Measurements from ENCODE around the gene CTTN. TPM values are rescaled to one million over a fixed set of nuclear protein-coding genes. Genes with fewer than 3 reads are reported as not detected.

CTTN gene
- polyA plus RNA-seq, 3 donors from 2014 or later, result 0.53 to 0.67 TPM; not detected in 1

DNA sequence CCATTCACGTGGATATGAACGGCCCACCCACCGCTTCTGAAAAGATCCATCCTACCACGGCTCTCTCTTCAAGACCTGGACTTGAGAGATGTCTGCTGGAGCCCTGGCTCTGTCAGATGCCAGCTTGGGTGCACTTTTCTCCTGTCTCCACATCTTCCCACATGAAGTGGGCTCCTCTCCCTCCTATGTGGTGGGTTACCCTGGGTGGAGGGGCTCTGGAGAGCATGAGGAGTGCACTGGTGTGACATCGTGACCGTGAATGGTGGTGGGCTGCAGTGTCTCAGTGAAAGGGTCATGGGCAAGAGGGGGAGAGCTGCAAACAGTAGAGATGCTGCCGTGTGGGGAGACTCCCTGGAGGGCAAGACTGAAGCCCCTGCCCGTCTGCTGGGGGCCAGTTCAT is 76.4 kb downstream of the CTTN start:
- H3K4me3 Mint-ChIP-seq, result no peak overlapping the region
- no peaks in the 10 kb centered on the region for H3K36me3 Mint-ChIP-seq

DNA sequence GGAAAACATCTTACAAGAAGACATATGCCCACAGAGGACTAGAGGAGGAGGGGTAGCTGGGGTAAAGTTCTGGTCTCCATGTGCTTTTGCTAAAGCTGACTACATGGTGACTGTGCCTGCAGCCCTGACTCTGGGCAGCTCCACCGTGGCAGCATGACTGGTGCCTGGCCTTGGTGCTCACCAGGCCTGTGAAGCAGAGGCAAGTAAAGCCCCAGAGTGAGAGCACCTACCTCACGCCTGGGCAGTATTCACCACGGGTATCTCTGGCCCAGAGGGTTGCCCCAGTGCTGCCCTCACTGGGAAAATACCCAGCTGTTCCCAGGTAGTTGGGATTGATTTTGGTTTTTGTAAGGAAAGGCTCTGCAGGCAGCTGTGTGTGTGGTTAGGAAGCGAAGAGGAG is 78.3 kb downstream of the CTTN start:
- DNase-seq, result no peak
- Mint-ChIP-seq H3K36me3 (no peaks in the 10 kb centered on the region), H3K9me3 (no peaks in the 10 kb centered on the region), H3K4me3 (no peak overlapping the region), H3K4me1 (no peaks in the 10 kb centered on the region), H3K27me3 (ENCODE audit: low read depth in 3 of 3) (peaks cover 0 to 3% (median 2%) of the 10 kb centered on the region in 3 donors), H3K27ac (no peak overlapping the region)

More for the DNA sequence above, 76.4 kb downstream of the CTTN start:
- no peaks in the 10 kb centered on the region for H3K4me1 Mint-ChIP-seq
- no peak for DNase-seq
- H3K27me3 Mint-ChIP-seq (ENCODE audit: low read depth in 3 of 3), result peaks cover 2 to 7% (median 5%) of the 10 kb centered on the region in 3 donors
- no peak overlapping the region for H3K27ac Mint-ChIP-seq
- H3K9me3 Mint-ChIP-seq, result no peaks in the 10 kb centered on the region

DNA sequence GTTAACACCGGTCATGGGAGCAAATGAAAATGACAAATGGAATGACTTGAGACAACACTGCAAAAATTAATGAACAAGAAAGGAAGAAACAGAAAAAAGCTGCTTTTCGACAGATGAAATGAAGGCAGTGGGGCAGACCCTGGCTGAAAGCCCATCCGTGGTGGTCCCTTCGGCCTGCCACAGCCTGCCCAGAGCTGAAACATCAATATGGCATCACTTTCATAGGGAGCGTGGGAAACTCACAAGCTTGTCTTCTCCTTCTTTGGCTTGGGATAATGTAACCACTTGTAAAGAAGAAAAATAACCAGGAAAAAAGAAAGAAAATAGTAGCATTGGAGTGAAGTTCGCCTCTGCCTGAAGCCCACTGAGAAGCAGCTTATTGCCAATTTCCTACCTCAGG is 78.8 kb downstream of the CTTN start:
- Mint-ChIP-seq H3K36me3 (no peaks in the 10 kb centered on the region), H3K4me1 (no peaks in the 10 kb centered on the region), H3K4me3 (no peak overlapping the region), H3K27ac (no peak overlapping the region), H3K27me3 (ENCODE audit: low read depth in 3 of 3) (peaks cover 0 to 3% (median 0%) of the 10 kb centered on the region in 3 donors), H3K9me3 (no peaks in the 10 kb centered on the region)
- no peak for DNase-seq

DNA sequence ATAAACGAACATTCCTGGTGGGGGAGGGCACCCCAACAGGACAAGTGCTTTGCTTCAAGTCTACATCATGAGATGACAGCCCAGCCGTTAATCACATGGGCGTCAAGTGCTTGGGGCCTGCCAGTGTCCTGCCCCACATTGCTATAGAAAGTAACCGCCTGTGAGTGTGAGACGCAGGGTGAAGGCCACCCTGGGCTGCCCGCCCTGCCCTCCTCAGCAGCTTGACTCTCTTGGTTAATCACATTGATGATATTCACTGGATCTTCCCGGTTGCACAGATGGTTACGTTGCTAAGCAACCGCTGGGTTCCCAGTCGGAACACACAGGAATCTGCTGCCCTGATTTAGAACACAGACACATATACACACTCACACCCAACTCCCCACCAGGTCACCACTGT is 79.3 kb downstream of the CTTN start:
- no peak for DNase-seq
- peaks cover 0 to 3% (median 0%) of the 10 kb centered on the region in 3 donors for H3K27me3 Mint-ChIP-seq (ENCODE audit: low read depth in 3 of 3)
- H3K4me1 Mint-ChIP-seq, result no peaks in the 10 kb centered on the region
- H3K27ac Mint-ChIP-seq, result no peak overlapping the region
- no peak overlapping the region for H3K4me3 Mint-ChIP-seq
- H3K9me3 Mint-ChIP-seq, result no peaks in the 10 kb centered on the region
- H3K36me3 Mint-ChIP-seq, result no peaks in the 10 kb centered on the region

DNA sequence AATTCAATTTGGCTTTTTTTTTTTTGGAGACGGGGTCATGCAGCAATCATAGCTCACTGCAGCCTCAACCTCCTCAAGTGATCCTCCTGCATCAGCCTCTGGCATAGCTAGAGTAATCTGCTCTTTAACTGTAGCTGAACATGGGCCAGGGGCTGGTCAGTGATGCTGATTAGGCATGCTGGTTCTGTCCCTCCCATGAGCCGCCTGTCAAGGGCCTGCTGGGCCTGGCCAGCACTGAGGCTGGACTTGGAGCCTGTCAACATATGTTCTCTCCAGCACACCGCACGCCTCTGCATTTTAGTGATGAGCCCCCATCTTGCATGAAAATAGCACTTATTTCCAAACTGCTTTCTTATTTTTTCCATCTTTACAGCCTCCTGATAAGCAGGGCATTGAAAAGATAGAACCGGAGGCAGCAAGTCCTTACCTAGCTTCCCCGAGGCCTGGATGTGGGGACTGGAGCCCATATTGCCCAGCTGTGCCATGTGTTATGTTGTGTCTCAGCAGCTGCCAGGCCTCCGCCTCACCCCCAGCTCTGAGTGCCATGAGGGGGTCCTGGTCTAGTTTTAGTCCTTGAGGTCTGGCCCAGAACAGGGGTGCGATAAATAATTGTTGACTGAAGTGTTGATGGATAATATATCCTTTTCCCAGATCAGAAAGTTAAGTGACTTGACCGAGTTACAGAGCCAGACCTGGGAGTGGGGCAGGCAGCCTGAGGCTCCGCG is 80.0 kb downstream of the CTTN start:
- H3K4me3 Mint-ChIP-seq, result no peak overlapping the region
- H3K27ac Mint-ChIP-seq, result no peak overlapping the region

DNA sequence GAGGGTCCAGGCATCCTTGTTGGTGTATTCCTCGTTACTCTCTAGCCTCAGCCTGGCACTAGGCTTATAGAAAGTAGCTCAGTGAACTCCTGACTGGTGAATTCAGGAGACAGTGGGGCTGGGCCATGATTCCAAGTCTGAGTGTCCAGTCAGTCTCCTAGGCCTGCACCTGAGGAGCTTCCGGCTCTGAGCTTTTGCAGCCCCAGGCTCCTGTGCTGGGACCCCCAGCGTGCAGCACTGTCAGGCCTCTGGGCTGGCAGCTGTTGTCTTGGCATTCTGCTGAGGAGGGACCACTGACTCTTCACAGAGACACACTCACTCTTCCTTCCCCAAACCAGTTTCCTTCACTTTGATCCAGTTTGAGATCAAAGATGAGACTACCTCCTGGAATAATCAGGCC is 82.4 kb downstream of the CTTN start:
- no peak for DNase-seq
- H3K9me3 Mint-ChIP-seq, result no peaks in the 10 kb centered on the region
- H3K27ac Mint-ChIP-seq, result no peak overlapping the region
- H3K4me1 Mint-ChIP-seq, result no peaks in the 10 kb centered on the region
- H3K36me3 Mint-ChIP-seq, result no peaks in the 10 kb centered on the region
- H3K27me3 Mint-ChIP-seq (ENCODE audit: low read depth in 3 of 3), result no peaks in the 10 kb centered on the region
- no peak overlapping the region for H3K4me3 Mint-ChIP-seq

More for the DNA sequence above, 80.0 kb downstream of the CTTN start:
- H3K4me1 Mint-ChIP-seq, result no peaks in the 10 kb centered on the region
- H3K27me3 Mint-ChIP-seq (ENCODE audit: low read depth in 3 of 3), result no peaks in the 10 kb centered on the region
- H3K9me3 Mint-ChIP-seq, result no peaks in the 10 kb centered on the region
- DNase-seq, result no peak
- H3K36me3 Mint-ChIP-seq, result no peaks in the 10 kb centered on the region

DNA sequence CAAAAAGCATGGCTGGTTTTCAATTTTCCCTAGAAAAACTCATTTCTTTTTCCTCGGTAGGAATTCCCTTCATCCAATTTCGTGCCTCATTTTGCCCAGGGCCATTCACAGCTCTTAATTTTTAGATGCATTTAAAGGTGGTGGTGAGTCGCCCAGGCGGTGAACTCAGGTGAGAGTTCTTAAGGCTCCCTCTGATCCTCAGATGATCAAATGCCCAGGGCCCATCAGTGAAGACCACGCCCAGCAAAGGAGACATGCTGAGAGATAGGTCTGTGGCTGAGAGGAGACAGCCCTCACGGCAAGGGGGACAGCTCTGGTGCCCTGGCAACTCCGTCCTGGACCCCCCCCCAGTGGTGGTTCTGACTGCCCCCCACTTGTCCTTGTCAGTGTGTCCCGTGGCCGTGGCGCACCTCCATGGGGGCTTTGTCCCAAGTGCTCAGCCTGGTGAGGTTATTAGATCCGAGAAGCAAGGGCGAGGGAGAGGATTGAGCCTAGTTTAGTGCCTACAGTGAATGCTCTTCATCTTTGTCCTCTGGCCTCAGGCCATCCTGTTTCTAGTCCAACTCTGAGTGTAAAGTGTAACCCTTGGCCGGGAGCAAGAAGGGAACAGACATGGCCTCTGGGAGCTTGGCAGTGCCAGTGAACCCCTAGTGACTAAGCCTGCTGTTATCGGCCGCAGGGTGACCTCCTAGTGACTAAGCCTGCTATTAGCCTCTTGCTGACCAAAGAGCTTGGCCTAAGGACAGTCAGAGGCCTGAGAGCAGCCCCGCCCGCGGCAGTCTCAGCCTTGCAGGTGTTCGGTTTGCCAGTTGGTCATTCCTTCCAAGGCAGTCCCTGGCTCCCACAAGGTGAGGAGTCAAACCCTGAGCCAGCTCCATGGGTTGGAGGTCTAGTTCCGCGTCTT is 83.5 kb downstream of the CTTN start:
- DNase-seq, result no peak
- H3K9me3 Mint-ChIP-seq, result no peaks in the 10 kb centered on the region
- H3K27ac Mint-ChIP-seq, result no peak overlapping the region
- H3K36me3 Mint-ChIP-seq, result no peaks in the 10 kb centered on the region
- H3K4me1 Mint-ChIP-seq, result no peaks in the 10 kb centered on the region
- no peak overlapping the region for H3K4me3 Mint-ChIP-seq
- no peaks in the 10 kb centered on the region for H3K27me3 Mint-ChIP-seq (ENCODE audit: low read depth in 3 of 3)

DNA sequence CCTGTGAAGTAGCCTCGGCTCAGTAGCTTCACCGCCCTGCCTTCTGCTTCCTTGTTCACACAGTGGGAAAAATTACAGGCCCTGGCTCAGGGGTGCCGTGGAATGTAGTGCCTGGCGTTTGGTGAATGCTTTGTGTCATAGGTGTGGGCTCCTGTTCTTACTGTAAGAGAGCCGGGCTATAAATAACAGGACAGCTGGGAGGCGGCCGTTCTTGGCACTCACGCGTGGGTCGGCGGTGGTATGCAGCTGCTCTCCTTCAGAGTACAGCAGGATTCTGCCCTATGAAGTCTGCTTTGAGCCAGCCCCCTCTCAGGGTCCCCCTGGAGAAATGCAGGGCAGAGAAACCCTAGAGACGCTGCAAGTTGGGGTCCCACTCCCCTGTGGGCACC is 84.2 kb downstream of the CTTN start:
- no peak overlapping the region for H3K4me3 Mint-ChIP-seq
- no peaks in the 10 kb centered on the region for H3K4me1 Mint-ChIP-seq
- no peak for DNase-seq
- H3K36me3 Mint-ChIP-seq, result no peaks in the 10 kb centered on the region
- no peaks in the 10 kb centered on the region for H3K27me3 Mint-ChIP-seq (ENCODE audit: low read depth in 3 of 3)
- no peaks in the 10 kb centered on the region for H3K9me3 Mint-ChIP-seq
- H3K27ac Mint-ChIP-seq, result no peak overlapping the region

DNA sequence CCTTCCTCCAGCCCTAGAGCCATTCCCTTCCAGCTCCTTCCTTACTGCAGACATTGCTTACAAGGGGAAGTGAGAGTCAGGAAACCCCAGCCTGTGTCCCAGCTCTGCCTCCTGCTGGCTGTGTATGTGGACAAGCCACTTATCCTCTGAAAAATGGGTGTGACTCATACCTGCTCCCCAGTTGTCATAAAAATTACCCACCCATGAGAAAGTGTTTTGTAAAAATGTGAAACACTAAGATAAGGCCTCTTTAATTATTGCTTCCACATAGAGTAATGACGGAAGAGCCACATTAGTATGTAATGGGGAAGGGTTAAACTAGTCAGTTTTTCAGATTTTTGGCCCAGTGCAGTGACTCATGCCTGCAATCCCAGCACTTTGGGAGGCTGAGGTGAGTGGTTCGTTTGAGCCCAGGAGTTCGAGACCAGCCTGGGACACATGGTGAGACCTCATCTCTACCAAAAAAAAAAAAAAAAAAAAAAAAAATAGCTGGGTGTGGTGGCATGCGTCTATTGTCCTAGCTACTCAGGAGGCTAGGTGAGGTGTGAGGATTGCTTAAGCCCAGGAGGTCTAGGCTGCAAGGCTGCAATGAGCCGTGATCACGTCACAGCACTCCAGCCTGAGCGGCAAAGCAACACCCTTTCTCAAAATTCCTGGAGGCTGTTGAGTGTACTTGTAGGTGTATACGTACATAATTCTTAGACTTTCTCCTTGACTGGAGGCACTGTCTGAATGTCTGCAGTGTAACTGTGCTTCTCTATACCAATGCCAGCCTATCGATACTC is 84.9 kb downstream of the CTTN start:
- no peak for DNase-seq
- Mint-ChIP-seq H3K27me3 (ENCODE audit: low read depth in 3 of 3) (no peaks in the 10 kb centered on the region), H3K36me3 (no peaks in the 10 kb centered on the region), H3K4me1 (no peaks in the 10 kb centered on the region), H3K9me3 (no peaks in the 10 kb centered on the region), H3K27ac (no peak overlapping the region), H3K4me3 (no peak overlapping the region)

DNA sequence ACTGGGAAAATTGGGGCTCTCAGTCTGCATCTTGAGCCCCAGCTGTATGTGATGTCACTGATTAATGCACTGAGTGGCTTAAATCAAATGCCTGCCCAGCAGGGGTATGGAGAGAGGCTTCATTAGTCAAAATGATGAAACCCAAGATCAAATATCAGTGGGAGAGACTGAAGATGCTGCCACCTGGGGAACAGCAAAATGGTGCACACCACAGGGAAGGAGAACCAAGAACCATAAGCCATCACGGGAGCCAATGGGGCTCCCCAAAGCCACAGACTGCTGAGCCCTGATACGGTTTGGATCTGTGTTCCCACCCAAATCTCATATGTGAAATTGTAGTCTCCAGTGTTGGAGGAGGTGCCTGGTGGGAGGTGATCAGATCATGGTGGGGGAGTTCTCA is 85.6 kb downstream of the CTTN start:
- Mint-ChIP-seq H3K27ac (no peak overlapping the region), H3K9me3 (peaks cover 0 to 3% (median 0%) of the 10 kb centered on the region in 6 donors), H3K4me3 (no peak overlapping the region), H3K36me3 (no peaks in the 10 kb centered on the region), H3K4me1 (no peaks in the 10 kb centered on the region), H3K27me3 (ENCODE audit: low read depth in 3 of 3) (peaks cover 0 to 3% (median 0%) of the 10 kb centered on the region in 3 donors)
- no peak for DNase-seq

DNA sequence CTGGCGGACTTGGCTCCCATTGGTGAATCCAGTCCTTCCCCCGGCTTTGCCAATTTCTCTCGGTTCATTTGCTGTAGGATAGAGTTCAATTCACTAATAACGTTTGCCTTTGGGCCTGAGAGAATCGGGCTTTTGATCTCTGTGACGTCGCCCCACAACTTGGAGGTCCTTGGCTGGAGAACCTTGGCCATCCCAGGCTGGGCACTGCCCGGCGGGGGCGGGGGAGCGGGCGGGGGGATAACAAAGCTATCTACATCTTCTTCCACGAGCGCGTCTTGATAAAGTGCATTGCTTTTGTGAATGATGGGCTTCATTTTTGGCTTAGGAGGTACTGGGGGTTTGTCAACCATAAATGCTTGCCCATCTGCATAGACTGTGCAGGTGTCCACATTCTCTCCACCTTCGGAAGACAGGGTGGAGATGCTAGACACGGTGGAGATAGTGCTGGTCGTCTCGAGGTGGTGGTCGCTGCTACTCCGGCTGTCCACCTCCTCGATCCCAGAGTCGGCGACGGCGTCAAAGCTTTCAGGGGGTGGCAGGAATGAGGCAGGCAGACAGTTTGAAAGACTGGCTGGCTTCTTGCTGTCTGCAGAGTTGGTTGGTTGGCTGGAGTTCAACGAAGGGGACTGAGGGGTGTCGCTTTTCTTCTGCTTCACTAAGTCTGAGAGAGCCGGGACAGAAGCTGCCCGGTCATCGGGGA is 87.1 kb downstream of the CTTN start:
- peaks cover 0 to 3% (median 2%) of the 10 kb centered on the region in 3 donors for H3K27me3 Mint-ChIP-seq (ENCODE audit: low read depth in 3 of 3)
- no peaks in the 10 kb centered on the region for H3K36me3 Mint-ChIP-seq
- H3K4me3 Mint-ChIP-seq, result no peak overlapping the region
- H3K27ac Mint-ChIP-seq, result no peak overlapping the region
- H3K4me1 Mint-ChIP-seq, result no peaks in the 10 kb centered on the region
- peaks cover 0 to 3% (median 0%) of the 10 kb centered on the region in 6 donors for H3K9me3 Mint-ChIP-seq
- DNase-seq, result no peak

DNA sequence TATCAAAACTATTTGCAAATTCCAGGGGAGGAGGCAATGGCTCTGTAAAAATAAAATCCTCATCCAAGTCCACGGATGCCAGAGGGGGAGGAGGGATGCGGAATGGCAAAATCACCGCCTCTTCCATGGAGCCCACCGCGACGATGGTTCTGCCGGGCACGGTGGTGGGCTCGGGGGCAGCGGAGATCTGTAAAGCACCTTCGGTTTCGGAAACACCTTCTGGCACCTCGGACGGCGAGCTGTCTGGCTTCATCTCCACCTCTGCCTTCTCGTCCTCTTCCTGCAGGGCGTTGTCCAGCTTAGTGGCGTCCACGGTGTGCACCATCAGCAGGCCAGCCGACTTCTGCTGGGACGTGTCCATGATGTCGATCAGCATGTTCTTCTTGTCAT is 87.7 kb downstream of the CTTN start:
- peaks cover 0 to 3% (median 0%) of the 10 kb centered on the region in 6 donors for H3K9me3 Mint-ChIP-seq
- no peak for DNase-seq
- H3K27ac Mint-ChIP-seq, result no peak overlapping the region
- H3K4me1 Mint-ChIP-seq, result no peaks in the 10 kb centered on the region
- no peak overlapping the region for H3K4me3 Mint-ChIP-seq
- H3K36me3 Mint-ChIP-seq, result no peaks in the 10 kb centered on the region
- peaks cover 0 to 4% (median 3%) of the 10 kb centered on the region in 3 donors for H3K27me3 Mint-ChIP-seq (ENCODE audit: low read depth in 3 of 3)

Measured in immature natural killer cell (primary cell).